Measurements from ENCODE around the gene ITGAL. TPM values are rescaled to one million over a fixed set of nuclear protein-coding genes. Genes with fewer than 3 reads are reported as not detected.

Gene ITGAL
- total and polyA plus RNA-seq, 2 of the 13 experiments (the other 11 are each of a cell fraction or from before 2014, with no cell fraction given): 0.86 to 1.2 TPM

DNA sequence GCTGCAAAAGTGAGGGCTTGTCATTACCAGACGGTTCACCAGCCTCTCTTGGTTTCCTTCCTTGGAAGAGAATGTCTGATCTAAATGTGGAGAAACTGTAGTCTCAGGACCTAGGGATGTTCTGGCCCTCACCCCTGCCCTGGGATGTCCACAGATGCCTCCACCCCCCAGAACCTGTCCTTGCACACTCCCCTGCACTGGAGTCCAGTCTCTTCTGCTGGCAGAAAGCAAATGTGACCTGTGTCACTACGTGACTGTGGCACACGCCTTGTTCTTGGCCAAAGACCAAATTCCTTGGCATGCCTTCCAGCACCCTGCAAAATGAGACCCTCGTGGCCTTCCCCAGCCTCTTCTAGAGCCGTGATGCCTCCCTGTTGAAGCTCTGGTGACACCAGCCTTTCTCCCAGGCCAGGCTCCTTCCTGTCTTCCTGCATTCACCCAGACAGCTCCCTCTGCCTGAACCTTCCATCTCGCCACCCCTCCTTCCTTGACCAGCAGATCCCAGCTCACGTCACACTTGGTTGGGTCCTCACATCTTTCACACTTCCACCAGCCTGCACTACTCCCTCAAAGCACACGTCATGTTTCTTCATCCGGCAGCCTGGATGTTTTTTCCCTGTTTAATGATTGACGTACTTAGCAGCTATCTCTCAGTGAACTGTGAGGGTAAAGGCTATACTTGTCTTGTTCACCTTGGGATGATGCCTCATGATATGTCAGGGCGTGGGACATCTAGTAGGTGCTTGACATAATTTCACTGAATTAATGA lies 49.5 kb downstream of the ITGAL start (continued):
- TF ChIP-seq ARID2 (CRISPR knock-in tag; IDR thresholded peaks at IDR 0.05; ENCODE audit: borderline replicate concordance) (0 out of 2 replicates have a peak, but pooled peaks have one; percentile 55), MIXL1 (CRISPR knock-in tag; IDR thresholded peaks at IDR 0.05) (0 out of 2 replicates have a peak, but pooled peaks have one; percentile 57), ZNF446 (CRISPR knock-in tag; IDR thresholded peaks at IDR 0.05) (no peak), ZNF766 (CRISPR knock-in tag; IDR thresholded peaks at IDR 0.05; ENCODE audit: borderline replicate concordance) (no peak), NCOA5 (CRISPR knock-in tag; IDR thresholded peaks at IDR 0.05) (no peak), HMGA1 (CRISPR knock-in tag; conservative IDR thresholded peaks at IDR 0.05) (no peak), ZNF883 (CRISPR knock-in tag; IDR thresholded peaks at IDR 0.05; ENCODE audit: not compliant biosample characterization) (peak; percentile 45), MAF1 (CRISPR knock-in tag; IDR thresholded peaks at IDR 0.05; ENCODE audit: borderline replicate concordance) (no peak), ZNF556 (CRISPR knock-in tag; IDR thresholded peaks at IDR 0.05; ENCODE audit: borderline replicate concordance) (peak; percentile 57; the same call in 1 of the 2 replicates), TCF7L2 (IDR thresholded peaks at IDR 0.05; ENCODE audit: low read depth, low read length) (no peak), ZMYM2 (CRISPR knock-in tag; IDR thresholded peaks at IDR 0.05) (peak; percentile 34; the same call in 1 of the 2 replicates), RELA (CRISPR knock-in tag; IDR thresholded peaks at IDR 0.05) (no peak), MEIS2 (CRISPR knock-in tag; IDR thresholded peaks at IDR 0.05) (no peak), ZNF713 (CRISPR knock-in tag; IDR thresholded peaks at IDR 0.05) (no peak; the same call in 1 of the 2 replicates), AGO2 (optimal IDR thresholded peaks at IDR 0.05; ENCODE audit: low read depth, low read length) (no peak), ZMYM4 (CRISPR knock-in tag; IDR thresholded peaks at IDR 0.05) (peak; percentile 34)
- TF ChIP-seq, protein P1, sequence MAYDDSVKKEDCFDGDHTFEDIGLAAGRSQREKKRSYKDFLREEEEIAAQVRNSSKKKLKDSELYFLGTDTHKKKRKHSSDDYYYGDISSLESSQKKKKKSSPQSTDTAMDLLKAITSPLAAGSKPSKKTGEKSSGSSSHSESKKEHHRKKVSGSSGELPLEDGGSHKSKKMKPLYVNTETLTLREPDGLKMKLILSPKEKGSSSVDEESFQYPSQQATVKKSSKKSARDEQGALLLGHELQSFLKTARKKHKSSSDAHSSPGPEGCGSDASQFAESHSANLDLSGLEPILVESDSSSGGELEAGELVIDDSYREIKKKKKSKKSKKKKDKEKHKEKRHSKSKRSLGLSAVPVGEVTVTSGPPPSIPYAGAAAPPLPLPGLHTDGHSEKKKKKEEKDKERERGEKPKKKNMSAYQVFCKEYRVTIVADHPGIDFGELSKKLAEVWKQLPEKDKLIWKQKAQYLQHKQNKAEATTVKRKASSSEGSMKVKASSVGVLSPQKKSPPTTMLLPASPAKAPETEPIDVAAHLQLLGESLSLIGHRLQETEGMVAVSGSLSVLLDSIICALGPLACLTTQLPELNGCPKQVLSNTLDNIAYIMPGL (CRISPR knock-in tag; IDR thresholded peaks at IDR 0.05; ENCODE audit: borderline replicate concordance in 1 of 2, low read depth in 1 of 2): peak; percentile 22 to 54; a peak in 2 of 4 replicates
- TF ChIP-seq, protein P2, sequence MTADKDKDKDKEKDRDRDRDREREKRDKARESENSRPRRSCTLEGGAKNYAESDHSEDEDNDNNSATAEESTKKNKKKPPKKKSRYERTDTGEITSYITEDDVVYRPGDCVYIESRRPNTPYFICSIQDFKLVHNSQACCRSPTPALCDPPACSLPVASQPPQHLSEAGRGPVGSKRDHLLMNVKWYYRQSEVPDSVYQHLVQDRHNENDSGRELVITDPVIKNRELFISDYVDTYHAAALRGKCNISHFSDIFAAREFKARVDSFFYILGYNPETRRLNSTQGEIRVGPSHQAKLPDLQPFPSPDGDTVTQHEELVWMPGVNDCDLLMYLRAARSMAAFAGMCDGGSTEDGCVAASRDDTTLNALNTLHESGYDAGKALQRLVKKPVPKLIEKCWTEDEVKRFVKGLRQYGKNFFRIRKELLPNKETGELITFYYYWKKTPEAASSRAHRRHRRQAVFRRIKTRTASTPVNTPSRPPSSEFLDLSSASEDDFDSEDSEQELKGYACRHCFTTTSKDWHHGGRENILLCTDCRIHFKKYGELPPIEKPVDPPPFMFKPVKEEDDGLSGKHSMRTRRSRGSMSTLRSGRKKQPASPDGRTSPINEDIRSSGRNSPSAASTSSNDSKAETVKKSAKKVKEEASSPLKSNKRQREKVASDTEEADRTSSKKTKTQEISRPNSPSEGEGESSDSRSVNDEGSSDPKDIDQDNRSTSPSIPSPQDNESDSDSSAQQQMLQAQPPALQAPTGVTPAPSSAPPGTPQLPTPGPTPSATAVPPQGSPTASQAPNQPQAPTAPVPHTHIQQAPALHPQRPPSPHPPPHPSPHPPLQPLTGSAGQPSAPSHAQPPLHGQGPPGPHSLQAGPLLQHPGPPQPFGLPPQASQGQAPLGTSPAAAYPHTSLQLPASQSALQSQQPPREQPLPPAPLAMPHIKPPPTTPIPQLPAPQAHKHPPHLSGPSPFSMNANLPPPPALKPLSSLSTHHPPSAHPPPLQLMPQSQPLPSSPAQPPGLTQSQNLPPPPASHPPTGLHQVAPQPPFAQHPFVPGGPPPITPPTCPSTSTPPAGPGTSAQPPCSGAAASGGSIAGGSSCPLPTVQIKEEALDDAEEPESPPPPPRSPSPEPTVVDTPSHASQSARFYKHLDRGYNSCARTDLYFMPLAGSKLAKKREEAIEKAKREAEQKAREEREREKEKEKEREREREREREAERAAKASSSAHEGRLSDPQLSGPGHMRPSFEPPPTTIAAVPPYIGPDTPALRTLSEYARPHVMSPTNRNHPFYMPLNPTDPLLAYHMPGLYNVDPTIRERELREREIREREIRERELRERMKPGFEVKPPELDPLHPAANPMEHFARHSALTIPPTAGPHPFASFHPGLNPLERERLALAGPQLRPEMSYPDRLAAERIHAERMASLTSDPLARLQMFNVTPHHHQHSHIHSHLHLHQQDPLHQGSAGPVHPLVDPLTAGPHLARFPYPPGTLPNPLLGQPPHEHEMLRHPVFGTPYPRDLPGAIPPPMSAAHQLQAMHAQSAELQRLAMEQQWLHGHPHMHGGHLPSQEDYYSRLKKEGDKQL (CRISPR knock-in tag; IDR thresholded peaks at IDR 0.05; ENCODE audit: low read depth): no peak
- TF ChIP-seq, protein P3, sequence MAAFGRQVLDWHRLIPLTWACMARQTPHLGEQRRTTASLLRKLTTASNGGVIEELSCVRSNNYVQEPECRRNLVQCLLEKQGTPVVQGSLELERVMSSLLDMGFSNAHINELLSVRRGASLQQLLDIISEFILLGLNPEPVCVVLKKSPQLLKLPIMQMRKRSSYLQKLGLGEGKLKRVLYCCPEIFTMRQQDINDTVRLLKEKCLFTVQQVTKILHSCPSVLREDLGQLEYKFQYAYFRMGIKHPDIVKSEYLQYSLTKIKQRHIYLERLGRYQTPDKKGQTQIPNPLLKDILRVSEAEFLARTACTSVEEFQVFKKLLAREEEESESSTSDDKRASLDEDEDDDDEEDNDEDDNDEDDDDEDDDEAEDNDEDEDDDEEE (CRISPR knock-in tag; IDR thresholded peaks at IDR 0.05): no peak
